Large intestine (tissue), 3 donors: ENCODE data around the gene SOWAHB. TPM values are rescaled to one million over a fixed set of nuclear protein-coding genes. Genes with fewer than 3 reads are reported as not detected.

Experiments
- DNase-seq, 2 donors: peaks; one replicate each; pipeline versions ENCODE4 v3.0.0 to v3.0.0-alpha.2; 2013
- H3K27ac ChIP-seq: one replicate; pipeline ENCODE4 v1.5.1; 2013; ENCODE audit warnings: low read length
- H3K27me3 ChIP-seq: 2 replicates; pipeline ENCODE4 v1.6.1; 2013; ENCODE audit warnings: low read length; ENCODE audit not compliant: control insufficient read depth, insufficient read depth
- H3K36me3 ChIP-seq: 2 replicates; pipeline ENCODE4 v1.6.1; 2013; ENCODE audit warnings: low read length; ENCODE audit not compliant: control insufficient read depth, insufficient read depth
- H3K4me1 ChIP-seq: one replicate; pipeline ENCODE4 v1.6.1; 2013; ENCODE audit warnings: low read length; ENCODE audit not compliant: control insufficient read depth, insufficient read depth
- H3K4me3 ChIP-seq: one replicate; pipeline ENCODE4 v1.5.1; 2013; ENCODE audit warnings: low read length
- H3K9me3 ChIP-seq: one replicate; pipeline ENCODE4 v1.6.1; 2013; ENCODE audit warnings: mild to moderate bottlenecking, low read depth, low read length, moderate library complexity; ENCODE audit not compliant: control insufficient read depth
- WGBS: methylation state at CpG from one replicate; pipeline ENCODE4 v1.1.5; 2013; ENCODE audit warnings: low lambda C conversion rate; ENCODE audit not compliant: insufficient coverage; 5-methylcytosine and 5-hydroxymethylcytosine counted together
- polyA plus RNA-seq: library from polyadenylated mRNA; unstranded; fragments of 120-200 nt; gene quantifications from one replicate; pipeline ENCODE4 v1.2.1, GENCODE V29; 2013

SOWAHB gene
- polyA plus RNA-seq, 1 donor = 3.9 TPM

DNA sequence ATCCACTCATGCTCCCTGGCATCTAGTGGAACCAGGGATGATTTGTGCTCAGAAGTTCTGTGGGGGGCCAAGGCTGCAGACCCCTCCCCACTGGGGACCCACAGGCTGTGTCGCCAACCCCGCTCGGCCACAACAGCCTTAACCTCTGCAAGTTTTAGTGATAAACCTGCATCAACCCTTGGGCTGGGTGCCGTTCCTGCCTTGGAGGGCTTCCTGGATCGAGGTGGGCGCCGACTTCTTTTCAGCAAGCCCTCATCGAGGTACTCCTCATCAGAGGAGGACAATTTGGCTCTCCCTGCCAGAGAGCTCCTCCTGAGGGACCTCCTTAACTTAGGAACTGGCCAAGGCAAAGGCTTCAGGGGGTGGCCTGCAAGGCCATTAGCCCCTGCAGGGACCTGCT lies 1.9 kb downstream of the SOWAHB start:
- H3K9me3 ChIP-seq = no peaks in the 10 kb centered on the region
- peaks cover 18% of the 10 kb centered on the region for H3K4me1 ChIP-seq
- DNase-seq = no peak
- H3K27ac ChIP-seq = no peak overlapping the region
- no peak overlapping the region for H3K4me3 ChIP-seq
- peaks cover 22% of the 10 kb centered on the region for H3K27me3 ChIP-seq
- H3K36me3 ChIP-seq = no peaks in the 10 kb centered on the region
- WGBS = no CpG with 5 or more reads among the region's 8 CpGs

DNA sequence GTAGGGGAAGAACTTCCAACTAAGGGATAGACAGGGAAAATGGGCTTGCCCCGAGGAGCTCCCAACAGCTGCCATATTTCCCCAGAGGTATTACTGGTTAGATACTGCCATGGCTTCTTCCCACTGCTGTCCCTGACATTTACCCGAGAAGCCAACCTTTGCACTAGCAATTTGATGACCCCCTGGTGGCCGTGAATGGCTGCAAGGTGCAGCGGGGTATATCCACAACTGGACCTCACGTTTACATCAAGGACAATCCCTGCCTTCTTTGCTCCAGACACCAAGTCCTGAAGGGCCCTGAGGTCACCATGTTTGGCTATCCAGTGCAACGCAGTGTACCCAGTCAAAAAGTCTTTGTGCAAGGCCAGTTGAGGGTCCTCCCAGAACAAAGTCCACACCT lies 2.3 kb downstream of the SOWAHB start:
- Histone ChIP-seq H3K4me3 (no peak overlapping the region), H3K27me3 (peaks cover 22% of the 10 kb centered on the region), H3K9me3 (no peaks in the 10 kb centered on the region), H3K4me1 (peaks cover 18% of the 10 kb centered on the region), H3K36me3 (no peaks in the 10 kb centered on the region), H3K27ac (no peak overlapping the region)
- WGBS = no CpG with 5 or more reads among the region's 6 CpGs
- no peak for DNase-seq

DNA sequence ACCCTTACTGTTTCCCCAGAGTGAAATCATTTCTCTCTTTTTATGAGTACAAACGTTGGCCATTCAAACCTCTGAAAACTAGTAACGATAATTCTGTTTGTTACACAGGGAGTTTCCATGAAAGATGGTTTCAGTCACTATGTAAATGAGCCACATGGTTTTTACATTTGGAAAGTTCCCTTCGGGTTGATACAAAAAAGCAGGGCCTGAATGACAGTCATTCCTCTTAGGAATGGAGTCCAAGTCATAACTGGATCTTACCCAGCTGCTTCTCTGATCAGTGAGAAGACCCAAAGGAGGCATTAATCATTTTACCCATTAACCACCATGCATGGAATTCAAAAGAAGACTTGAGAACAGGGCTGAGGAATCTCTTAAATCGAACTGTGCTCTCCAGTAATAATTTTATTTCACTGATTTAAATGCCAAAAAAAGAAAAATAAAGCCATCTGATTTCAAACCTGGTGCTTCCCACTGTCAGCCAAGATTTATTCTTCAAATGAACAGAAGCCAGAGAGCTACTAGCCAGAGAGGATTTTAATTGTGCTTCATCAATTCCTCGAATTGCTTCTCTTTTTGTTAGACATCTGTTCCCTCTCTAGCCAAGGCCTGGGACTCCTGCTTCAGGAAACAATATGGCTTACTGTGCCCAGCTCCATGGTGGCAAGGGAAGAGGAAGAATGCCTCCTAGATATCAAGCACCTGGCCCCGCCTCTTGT lies 3.2 kb downstream of the SOWAHB start:
- Histone ChIP-seq H3K27me3 (peaks cover 22% of the 10 kb centered on the region), H3K27ac (no peak overlapping the region), H3K4me3 (no peak overlapping the region), H3K9me3 (no peaks in the 10 kb centered on the region), H3K36me3 (no peaks in the 10 kb centered on the region), H3K4me1 (peaks cover 18% of the 10 kb centered on the region)
- DNase-seq = no peak
- 90% methylated on average over 2 of the region's 6 CpGs for WGBS

DNA sequence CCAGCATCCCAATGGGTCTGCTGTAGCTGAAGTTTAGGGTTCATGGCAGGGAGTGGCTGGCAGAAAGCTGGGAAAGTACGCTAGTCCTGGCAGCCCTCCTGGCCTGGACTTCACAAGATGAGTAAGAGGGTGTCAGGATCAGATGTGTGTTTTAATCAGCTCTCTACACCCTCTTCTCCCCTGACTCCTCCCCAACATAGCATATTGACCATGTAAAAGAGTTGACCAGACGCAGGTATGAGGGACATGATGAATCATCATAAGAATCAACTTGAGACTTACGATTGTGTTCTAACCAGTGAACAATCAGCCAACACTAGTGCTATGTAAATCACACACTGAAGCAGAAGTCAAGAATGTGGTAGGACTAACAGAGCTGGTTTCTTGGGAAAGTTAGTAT lies 5.3 kb downstream of the SOWAHB start:
- WGBS = 100% methylated on average over 1 of the region's 3 CpGs
- peaks cover 14% of the 10 kb centered on the region for H3K27me3 ChIP-seq
- no peak overlapping the region for H3K27ac ChIP-seq
- H3K36me3 ChIP-seq = no peaks in the 10 kb centered on the region
- DNase-seq = no peak
- H3K4me1 ChIP-seq = peaks cover 15% of the 10 kb centered on the region
- no peaks in the 10 kb centered on the region for H3K9me3 ChIP-seq
- no peak overlapping the region for H3K4me3 ChIP-seq

DNA sequence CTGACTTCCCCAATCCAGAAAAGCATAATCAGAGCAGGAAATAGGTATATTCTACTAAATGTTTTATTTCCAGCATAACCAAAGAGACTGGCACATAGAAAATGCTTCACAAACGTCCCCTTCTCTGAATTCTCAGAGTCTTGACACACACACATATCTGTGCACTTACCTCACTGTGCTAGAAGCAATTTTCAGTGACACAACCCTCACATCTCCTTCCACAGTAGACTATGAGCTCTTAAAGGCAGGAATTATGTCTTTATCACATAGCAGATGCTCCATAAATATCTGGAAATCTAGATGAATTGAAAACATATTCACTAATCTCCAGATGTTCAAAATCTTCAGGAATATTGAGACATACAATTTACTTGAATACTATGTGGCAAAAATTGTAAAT lies 5.9 kb downstream of the SOWAHB start:
- H3K27me3 ChIP-seq = peaks cover 12% of the 10 kb centered on the region
- H3K27ac ChIP-seq = no peak overlapping the region
- no peak overlapping the region for H3K4me3 ChIP-seq
- no peaks in the 10 kb centered on the region for H3K36me3 ChIP-seq
- DNase-seq = no peak
- H3K9me3 ChIP-seq = no peaks in the 10 kb centered on the region
- WGBS = no CpG with 5 or more reads among the region's 1 CpG
- peaks cover 15% of the 10 kb centered on the region for H3K4me1 ChIP-seq

DNA sequence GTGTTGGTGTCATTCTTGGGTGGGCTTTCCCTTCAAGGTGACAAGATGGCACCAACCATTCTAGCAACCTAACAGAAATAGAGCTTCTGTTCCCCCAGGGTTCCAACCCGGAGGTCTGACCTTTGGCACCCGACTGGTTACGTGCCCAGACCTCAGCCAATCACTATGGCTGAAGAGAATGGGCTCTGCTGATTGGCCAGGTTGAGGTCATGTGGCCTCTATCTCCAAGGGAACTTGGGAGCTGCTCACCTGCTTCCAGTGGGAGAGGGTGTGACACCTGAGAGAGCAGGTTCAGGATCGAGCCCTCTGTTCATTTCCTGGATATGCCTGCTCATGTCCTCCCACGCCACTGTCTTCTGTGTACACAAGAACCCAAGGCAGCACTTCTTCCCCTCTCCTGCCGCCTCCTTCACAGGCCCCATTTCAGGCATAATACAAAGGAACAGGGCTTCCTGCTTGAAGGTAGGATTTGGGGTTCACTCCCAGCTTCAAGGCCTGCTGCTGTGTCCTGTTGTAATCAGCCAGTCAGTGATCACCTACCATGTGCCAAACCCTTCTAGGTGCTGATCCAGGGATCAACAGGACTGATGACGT lies 11.0 kb downstream of the SOWAHB start:
- no peak overlapping the region for H3K27ac ChIP-seq
- H3K36me3 ChIP-seq = no peaks in the 10 kb centered on the region
- H3K9me3 ChIP-seq = no peaks in the 10 kb centered on the region
- no peaks in the 10 kb centered on the region for H3K27me3 ChIP-seq
- H3K4me1 ChIP-seq = no peaks in the 10 kb centered on the region
- no peak for DNase-seq
- no CpG with 5 or more reads among the region's 7 CpGs for WGBS
- no peak overlapping the region for H3K4me3 ChIP-seq

DNA sequence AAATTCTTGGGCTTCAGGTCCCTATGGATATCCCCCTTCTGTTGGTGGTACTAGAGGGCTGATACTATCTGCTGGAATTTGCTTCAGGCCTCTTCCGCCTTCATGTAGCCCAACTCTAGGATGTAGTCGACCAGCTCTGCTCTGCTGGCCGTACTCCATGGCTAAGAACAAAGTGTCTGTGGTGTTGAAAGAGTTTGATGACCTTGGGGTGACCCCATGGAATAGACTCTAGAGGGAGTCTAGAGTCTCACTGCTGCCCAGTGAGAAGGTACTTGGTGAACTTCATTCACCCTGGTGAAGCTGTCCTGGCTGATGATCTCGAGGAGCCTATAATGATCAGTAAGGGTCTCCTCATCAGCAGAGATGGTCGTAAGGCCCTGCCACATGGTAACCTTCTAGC lies 11.7 kb downstream of the SOWAHB start:
- Histone ChIP-seq H3K9me3 (no peaks in the 10 kb centered on the region), H3K4me3 (no peak overlapping the region), H3K36me3 (no peaks in the 10 kb centered on the region), H3K27me3 (no peaks in the 10 kb centered on the region), H3K4me1 (no peaks in the 10 kb centered on the region), H3K27ac (no peak overlapping the region)
- WGBS = no CpG with 5 or more reads among the region's 5 CpGs
- no peak for DNase-seq

DNA sequence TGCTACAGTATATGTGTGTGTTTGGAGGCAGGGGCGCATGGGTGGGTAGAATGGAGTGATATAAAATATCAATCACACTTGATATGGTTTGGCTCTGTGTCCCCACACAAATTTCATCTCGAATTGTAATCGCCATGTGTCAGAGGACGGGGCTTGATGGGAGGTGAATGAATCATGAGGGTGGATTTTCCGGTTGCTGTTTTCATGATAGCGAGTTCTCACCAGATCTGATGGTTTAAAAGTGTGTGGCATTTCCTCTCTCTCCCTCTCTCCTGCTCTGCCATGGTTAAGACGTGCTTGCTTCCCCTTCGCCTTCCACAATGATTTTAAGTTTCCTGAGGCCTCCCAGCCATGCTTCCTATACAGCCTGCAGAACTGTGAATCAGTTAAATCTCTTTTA lies 14.8 kb downstream of the SOWAHB start:
- Histone ChIP-seq H3K4me1 (no peaks in the 10 kb centered on the region), H3K27ac (no peak overlapping the region), H3K27me3 (no peaks in the 10 kb centered on the region), H3K9me3 (no peaks in the 10 kb centered on the region), H3K4me3 (no peak overlapping the region), H3K36me3 (no peaks in the 10 kb centered on the region)
- 90% methylated on average over 2 of the region's 8 CpGs for WGBS
- DNase-seq = no peak

DNA sequence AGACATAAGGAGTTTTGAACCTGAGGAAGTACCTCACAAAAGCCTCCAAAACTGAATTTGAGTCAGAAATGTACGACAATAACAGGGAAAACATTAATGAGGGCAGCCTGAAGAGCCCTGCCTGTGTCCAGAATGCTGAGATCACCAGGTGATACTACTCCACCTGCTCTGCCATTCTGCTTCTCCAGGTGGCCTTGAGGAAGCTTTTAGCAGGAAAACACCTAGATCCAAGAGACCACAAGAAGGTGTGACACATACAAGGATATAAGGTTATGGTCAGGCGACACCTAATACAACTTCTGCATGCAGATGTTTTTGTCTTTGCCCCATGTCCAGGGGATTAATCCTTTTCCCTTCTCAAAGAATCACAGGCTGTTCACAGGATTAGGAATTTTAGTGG lies 15.3 kb downstream of the SOWAHB start:
- Histone ChIP-seq H3K9me3 (no peaks in the 10 kb centered on the region), H3K27me3 (no peaks in the 10 kb centered on the region), H3K36me3 (no peaks in the 10 kb centered on the region), H3K4me1 (no peaks in the 10 kb centered on the region), H3K4me3 (no peak overlapping the region), H3K27ac (no peak overlapping the region)
- no CpG with 5 or more reads among the region's 2 CpGs for WGBS
- no peak for DNase-seq

DNA sequence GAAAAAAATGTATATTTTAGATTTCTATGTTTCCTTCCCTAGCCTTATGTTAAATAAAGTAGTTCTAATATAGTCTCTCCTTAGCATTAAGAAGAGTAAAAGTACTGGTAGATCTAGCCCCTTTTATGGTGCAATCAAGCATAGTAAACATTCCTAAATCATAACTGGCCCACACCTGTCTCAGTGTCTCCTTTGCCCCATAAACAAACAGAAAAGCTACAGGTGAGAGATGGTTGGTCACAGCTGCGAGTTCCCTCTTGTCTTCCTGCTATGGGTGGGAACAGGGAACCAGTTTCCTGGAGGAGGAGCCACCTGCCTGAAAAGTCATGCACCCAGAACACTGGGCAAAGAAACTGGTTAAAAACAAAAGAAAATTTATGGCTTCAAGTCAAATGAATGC lies 16.6 kb downstream of the SOWAHB start:
- no peak overlapping the region for H3K4me3 ChIP-seq
- DNase-seq = peak; percentile 63 to 84
- no peaks in the 10 kb centered on the region for H3K36me3 ChIP-seq
- no peaks in the 10 kb centered on the region for H3K9me3 ChIP-seq
- H3K27me3 ChIP-seq = no peaks in the 10 kb centered on the region
- no peak overlapping the region for H3K27ac ChIP-seq
- no CpG with 5 or more reads among the region's 1 CpG for WGBS
- H3K4me1 ChIP-seq = no peaks in the 10 kb centered on the region
